ENCODE results near the gene ARHGEF37. TPM values are rescaled to one million over a fixed set of nuclear protein-coding genes. Genes with fewer than 3 reads are reported as not detected.
A peak's percentile ranks its signal among the peaks of the same experiment; 100 is the strongest.

ARHGEF37 gene
- total and polyA plus RNA-seq, 4 donors = 0.71 to 6.1 (median 2.7) TPM

DNA sequence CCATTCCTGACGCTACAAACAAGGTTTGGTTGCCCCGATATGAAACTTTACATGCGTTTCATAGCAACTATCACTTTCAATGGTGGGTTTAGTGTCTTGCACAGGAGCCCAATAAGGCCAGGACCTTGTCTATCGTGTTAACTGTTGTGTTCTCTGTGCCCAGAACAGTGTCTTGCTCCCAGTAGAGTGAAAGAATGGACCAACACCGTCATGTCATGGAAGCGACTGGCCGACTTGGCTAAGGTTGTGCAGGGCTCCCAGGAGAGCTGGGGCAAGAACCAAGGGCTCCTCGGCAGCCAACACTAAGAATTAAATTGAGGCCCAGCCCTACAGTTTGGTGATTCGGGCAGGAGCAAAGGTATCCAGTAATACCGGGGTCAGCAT lies 498 bp upstream of the ARHGEF37 start:
- Histone ChIP-seq H3K36me3 (ENCODE audit: control insufficient read depth in 4 of 4, insufficient read depth in 3 of 4, low read depth in 1 of 4, low read length in 3 of 4) (no peaks in the 10 kb centered on the region), H3K4me3 (ENCODE audit: low read depth in 1 of 3, low read length in 3 of 3) (peak overlapping the region in 2 of 3 donors; percentile 73 to 74), H3K9me3 (ENCODE audit: control insufficient read depth in 4 of 4, low read length in 3 of 4) (no peaks in the 10 kb centered on the region), H3K27ac (ENCODE audit: low read depth in 1 of 2, low read length in 2 of 2) (peak overlapping the region; percentile 43 to 71), H3K4me1 (ENCODE audit: control insufficient read depth in 4 of 4, insufficient read depth in 4 of 4, low read length in 3 of 4) (peaks cover 0 to 30% (median 17%) of the 10 kb centered on the region in 4 donors), H3K9ac (ENCODE audit: low read depth in 1 of 2, low read length in 2 of 2) (no peak overlapping the region), H3K27me3 (ENCODE audit: control insufficient read depth in 4 of 4, insufficient read depth in 4 of 4, low read length in 3 of 4) (no peaks in the 10 kb centered on the region)
- WGBS = 45% methylated on average over 10 of the region's 10 CpGs
- DNase-seq (ENCODE audit: low spot score) = no peak
- TF ChIP-seq GABPA (IDR thresholded peaks at IDR 0.05 in 1 of 2, conservative IDR thresholded peaks at IDR 0.05 in 1 of 2) (no peak), NR2F2 (IDR thresholded peaks at IDR 0.05) (no peak), HNF4G (IDR thresholded peaks at IDR 0.05) (no peak), FOXA1 (IDR thresholded peaks at IDR 0.05) (no peak), FOXA2 (IDR thresholded peaks at IDR 0.05) (no peak), YY1 (IDR thresholded peaks at IDR 0.05) (no peak), EGR1 (IDR thresholded peaks at IDR 0.05; ENCODE audit: low read depth in 2 of 2) (no peak)
- TF ChIP-seq, protein P1, sequence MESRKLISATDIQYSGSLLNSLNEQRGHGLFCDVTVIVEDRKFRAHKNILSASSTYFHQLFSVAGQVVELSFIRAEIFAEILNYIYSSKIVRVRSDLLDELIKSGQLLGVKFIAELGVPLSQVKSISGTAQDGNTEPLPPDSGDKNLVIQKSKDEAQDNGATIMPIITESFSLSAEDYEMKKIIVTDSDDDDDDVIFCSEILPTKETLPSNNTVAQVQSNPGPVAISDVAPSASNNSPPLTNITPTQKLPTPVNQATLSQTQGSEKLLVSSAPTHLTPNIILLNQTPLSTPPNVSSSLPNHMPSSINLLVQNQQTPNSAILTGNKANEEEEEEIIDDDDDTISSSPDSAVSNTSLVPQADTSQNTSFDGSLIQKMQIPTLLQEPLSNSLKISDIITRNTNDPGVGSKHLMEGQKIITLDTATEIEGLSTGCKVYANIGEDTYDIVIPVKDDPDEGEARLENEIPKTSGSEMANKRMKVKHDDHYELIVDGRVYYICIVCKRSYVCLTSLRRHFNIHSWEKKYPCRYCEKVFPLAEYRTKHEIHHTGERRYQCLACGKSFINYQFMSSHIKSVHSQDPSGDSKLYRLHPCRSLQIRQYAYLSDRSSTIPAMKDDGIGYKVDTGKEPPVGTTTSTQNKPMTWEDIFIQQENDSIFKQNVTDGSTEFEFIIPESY (IDR thresholded peaks at IDR 0.05) = no peak
- TF ChIP-seq, protein P2, sequence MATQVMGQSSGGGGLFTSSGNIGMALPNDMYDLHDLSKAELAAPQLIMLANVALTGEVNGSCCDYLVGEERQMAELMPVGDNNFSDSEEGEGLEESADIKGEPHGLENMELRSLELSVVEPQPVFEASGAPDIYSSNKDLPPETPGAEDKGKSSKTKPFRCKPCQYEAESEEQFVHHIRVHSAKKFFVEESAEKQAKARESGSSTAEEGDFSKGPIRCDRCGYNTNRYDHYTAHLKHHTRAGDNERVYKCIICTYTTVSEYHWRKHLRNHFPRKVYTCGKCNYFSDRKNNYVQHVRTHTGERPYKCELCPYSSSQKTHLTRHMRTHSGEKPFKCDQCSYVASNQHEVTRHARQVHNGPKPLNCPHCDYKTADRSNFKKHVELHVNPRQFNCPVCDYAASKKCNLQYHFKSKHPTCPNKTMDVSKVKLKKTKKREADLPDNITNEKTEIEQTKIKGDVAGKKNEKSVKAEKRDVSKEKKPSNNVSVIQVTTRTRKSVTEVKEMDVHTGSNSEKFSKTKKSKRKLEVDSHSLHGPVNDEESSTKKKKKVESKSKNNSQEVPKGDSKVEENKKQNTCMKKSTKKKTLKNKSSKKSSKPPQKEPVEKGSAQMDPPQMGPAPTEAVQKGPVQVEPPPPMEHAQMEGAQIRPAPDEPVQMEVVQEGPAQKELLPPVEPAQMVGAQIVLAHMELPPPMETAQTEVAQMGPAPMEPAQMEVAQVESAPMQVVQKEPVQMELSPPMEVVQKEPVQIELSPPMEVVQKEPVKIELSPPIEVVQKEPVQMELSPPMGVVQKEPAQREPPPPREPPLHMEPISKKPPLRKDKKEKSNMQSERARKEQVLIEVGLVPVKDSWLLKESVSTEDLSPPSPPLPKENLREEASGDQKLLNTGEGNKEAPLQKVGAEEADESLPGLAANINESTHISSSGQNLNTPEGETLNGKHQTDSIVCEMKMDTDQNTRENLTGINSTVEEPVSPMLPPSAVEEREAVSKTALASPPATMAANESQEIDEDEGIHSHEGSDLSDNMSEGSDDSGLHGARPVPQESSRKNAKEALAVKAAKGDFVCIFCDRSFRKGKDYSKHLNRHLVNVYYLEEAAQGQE (IDR thresholded peaks at IDR 0.05) = no peak
- TF ChIP-seq, protein P3, sequence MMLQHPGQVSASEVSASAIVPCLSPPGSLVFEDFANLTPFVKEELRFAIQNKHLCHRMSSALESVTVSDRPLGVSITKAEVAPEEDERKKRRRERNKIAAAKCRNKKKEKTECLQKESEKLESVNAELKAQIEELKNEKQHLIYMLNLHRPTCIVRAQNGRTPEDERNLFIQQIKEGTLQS (IDR thresholded peaks at IDR 0.05) = no peak

DNA sequence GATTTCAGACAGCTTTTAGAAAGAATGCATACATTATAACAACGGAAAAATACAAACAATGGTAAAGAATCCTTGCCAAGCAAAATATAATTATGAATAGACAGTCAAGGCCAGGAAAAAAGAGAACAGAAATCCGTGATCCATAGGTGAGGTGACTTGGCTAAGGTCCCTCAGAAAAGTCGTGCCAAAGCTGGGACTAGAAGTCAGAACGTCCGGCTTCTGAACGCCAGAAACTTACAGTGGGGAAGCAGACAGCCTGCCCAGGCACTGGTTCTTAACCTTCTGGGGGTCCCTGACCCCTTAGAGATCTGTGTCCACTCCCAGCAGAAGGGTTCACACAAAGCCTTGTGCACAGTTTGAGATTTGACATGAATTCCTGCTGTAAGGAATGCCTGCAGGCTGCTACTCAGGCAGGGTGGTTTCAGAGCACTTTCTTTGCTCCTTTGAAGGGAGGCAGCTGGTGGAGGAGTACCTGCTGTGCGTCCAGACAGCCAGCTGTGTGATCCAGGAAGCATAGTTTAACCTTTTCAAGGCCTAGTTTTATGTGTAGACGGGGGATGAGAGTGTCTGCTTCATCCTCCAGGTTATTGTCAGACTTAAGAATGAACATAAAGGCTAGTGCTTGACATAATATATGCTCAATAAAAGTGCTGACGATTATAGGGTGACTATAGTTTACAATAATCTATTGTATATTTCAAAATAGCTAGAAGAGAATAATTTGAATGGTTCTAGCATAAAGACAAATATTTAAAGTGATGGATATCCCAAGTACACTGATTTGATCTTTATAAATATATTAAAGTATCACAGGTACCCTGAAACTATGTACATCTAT lies 852 bp downstream of the ARHGEF37 start:
- Histone ChIP-seq H3K4me3 (ENCODE audit: low read depth in 1 of 3, low read length in 3 of 3) (peak overlapping the region; percentile 54 to 74 (median 73)), H3K36me3 (ENCODE audit: control insufficient read depth in 4 of 4, insufficient read depth in 3 of 4, low read depth in 1 of 4, low read length in 3 of 4) (no peaks in the 10 kb centered on the region), H3K27ac (ENCODE audit: low read depth in 1 of 2, low read length in 2 of 2) (peak overlapping the region; percentile 43 to 71), H3K9me3 (ENCODE audit: control insufficient read depth in 4 of 4, low read length in 3 of 4) (no peaks in the 10 kb centered on the region), H3K9ac (ENCODE audit: low read depth in 1 of 2, low read length in 2 of 2) (peak overlapping the region; percentile 26 to 69), H3K27me3 (ENCODE audit: control insufficient read depth in 4 of 4, insufficient read depth in 4 of 4, low read length in 3 of 4) (no peaks in the 10 kb centered on the region), H3K4me1 (ENCODE audit: control insufficient read depth in 4 of 4, insufficient read depth in 4 of 4, low read length in 3 of 4) (peaks cover 0 to 30% (median 17%) of the 10 kb centered on the region in 4 donors)
- 28% methylated on average over 9 of the region's 9 CpGs for WGBS
- TF ChIP-seq HNF4G (IDR thresholded peaks at IDR 0.05) (no peak), RAD21 (IDR thresholded peaks at IDR 0.05) (no peak), HNF4A (conservative IDR thresholded peaks at IDR 0.05) (no peak), YY1 (IDR thresholded peaks at IDR 0.05) (no peak), FOXA1 (IDR thresholded peaks at IDR 0.05) (no peak), NR2F2 (IDR thresholded peaks at IDR 0.05) (no peak), GABPA (IDR thresholded peaks at IDR 0.05 in 1 of 2, conservative IDR thresholded peaks at IDR 0.05 in 1 of 2) (no peak), EGR1 (IDR thresholded peaks at IDR 0.05; ENCODE audit: low read depth in 2 of 2) (no peak), RXRA (IDR thresholded peaks at IDR 0.05) (no peak), TAF1 (conservative IDR thresholded peaks at IDR 0.05) (no peak), JUND (IDR thresholded peaks at IDR 0.05) (no peak), FOXA2 (IDR thresholded peaks at IDR 0.05) (no peak)
- TF ChIP-seq, protein P3 (IDR thresholded peaks at IDR 0.05) = no peak
- TF ChIP-seq, protein P1 (IDR thresholded peaks at IDR 0.05) = no peak
- TF ChIP-seq, protein P4, sequence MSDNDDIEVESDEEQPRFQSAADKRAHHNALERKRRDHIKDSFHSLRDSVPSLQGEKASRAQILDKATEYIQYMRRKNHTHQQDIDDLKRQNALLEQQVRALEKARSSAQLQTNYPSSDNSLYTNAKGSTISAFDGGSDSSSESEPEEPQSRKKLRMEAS (IDR thresholded peaks at IDR 0.05) = no peak
- TF ChIP-seq, protein P5, sequence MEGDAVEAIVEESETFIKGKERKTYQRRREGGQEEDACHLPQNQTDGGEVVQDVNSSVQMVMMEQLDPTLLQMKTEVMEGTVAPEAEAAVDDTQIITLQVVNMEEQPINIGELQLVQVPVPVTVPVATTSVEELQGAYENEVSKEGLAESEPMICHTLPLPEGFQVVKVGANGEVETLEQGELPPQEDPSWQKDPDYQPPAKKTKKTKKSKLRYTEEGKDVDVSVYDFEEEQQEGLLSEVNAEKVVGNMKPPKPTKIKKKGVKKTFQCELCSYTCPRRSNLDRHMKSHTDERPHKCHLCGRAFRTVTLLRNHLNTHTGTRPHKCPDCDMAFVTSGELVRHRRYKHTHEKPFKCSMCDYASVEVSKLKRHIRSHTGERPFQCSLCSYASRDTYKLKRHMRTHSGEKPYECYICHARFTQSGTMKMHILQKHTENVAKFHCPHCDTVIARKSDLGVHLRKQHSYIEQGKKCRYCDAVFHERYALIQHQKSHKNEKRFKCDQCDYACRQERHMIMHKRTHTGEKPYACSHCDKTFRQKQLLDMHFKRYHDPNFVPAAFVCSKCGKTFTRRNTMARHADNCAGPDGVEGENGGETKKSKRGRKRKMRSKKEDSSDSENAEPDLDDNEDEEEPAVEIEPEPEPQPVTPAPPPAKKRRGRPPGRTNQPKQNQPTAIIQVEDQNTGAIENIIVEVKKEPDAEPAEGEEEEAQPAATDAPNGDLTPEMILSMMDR (IDR thresholded peaks at IDR 0.05; ENCODE audit: low read depth, low read length, missing input control) = no peak
- peak; percentile 45 for DNase-seq (ENCODE audit: low spot score)

Data from liver (tissue), 9 donors.